GM15510 (cell line): ENCODE measurements around the gene SGSM2.
A peak's percentile ranks its signal among the peaks of the same experiment; 100 is the strongest.

Experiments
- POLR2A ChIP-seq: IDR thresholded peaks from 3 replicates; pipeline ENCODE4 v1.6.1; 2011; ENCODE audit warnings: borderline replicate concordance; ENCODE audit not compliant: insufficient read length; ENCODE audit errors: extremely low read depth

The SGSM2 gene

DNA sequence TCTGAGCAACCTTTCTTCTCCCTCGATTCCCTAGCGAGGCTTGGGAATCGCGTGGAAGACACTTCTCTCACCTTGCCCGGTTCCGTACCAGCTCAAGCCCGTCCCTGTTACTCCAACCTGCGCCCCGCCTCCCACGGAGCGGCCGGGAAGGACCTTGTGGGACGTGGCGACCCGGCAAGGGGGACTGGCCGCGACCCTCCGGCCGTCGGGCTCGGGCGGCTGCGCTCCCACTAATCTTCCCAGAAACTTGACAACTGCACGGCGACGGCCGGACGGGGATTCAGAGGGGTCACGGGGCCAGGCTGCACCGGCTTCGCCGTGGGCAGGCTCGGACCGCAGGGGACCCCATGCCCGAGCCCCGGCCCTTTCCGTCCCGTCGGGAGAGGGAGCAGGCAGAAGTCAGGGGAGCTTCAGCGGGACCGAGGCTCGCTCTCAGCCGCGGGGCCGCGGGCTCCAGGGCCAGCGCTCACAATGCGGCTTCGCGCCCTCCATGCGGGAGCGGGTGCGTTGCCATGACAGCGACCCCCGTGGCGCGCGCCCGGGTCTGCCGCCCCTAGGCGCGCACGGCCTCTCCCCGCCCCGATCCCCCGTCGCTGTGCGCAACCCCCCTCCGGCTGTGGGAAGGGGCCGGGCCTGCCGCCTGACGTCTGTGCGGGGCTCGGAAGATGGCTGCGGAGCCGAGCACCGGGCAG lies at the start of gene SGSM2:
Gene SGSM2, plus strand, starts transcription at position 650 of the 692 bp plus-strand sequence. CDS start 188 bp downstream, outside the sequence.
- TF ChIP-seq POLR2A, result peak; percentile 18

DNA sequence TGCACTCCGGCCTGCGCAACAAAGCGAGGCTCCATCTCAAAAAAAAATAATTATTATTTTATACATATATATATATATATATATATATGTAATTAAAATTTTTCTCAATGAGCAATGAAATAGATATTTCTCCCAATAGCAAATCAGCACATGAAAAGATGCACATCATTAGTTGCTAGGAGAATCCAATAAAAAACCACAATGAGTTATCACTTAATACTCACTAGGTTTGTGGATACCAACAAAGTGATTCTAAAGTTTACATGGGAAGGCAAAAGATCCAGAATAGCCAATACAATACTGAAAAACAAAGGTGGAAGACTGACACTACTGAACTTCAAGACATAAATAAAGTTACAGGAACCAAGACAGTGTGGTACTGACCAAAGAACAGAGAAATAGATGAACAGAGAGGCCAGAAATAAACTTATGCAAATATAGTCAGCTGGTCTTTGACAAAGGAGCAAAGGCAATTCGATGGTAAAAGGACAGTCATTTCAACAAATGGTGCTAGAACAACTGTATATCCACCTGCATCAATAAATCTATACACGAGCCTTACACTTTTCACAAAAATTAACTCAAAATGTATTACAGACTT lies 47.3 kb upstream of the SGSM2 start:
- TF ChIP-seq POLR2A, result no peak

- TF ChIP-seq POLR2A, result no peak
Measured at GRCh38 chr17:2292100-2292499, 45.2 kb upstream of the SGSM2 start.

GRCh38 chr17:2295575-2295974 lies 41.7 kb upstream of the SGSM2 start:
- TF ChIP-seq POLR2A, result no peak

- TF ChIP-seq POLR2A, result no peak
Measured at GRCh38 chr17:2297023-2297422, 40.3 kb upstream of the SGSM2 start.

GRCh38 chr17:2299136-2299535 lies 38.2 kb upstream of the SGSM2 start:
- TF ChIP-seq POLR2A, result no peak

DNA sequence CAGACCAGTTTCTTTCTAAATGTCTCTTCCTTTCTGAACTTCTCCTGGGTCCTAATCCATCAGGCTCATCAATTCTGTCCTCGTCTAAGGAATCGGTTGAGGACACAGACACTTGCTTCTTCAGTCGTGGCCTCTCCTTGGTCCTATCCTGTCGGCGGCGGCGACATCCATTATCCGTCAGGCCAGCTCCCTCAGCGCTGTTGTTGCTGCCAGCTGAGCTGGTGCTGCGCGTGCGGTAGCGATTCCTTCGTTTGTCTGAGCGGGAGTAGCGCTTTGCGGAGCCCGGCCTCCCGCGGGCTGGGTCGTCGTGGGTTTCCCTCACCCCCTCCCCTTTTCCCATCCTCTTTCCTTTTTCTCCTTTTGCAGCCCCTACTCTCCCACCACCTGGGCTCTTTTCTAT lies 37.5 kb upstream of the SGSM2 start:
- TF ChIP-seq POLR2A, result no peak

DNA sequence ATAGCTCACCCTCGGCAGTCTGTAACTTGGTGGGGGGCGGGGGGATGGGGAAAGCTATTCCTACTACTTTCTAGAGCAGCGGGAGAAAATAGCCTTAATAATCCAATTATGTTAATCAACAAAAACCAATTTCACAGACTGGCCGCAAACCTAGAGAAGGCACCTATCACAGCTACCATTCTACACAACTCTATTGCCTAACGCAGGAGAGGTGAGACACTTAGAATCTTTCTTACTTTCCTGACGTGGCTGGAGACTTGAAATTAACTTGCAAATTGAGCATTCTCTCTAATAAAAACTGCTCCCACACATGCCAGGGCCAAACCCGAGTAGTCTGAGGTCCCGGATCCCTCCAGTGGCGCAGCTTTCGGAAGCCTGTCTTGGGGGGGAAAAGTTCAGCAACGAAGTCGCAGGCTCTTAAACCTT lies 34.5 kb upstream of the SGSM2 start:
- TF ChIP-seq POLR2A, result no peak

DNA sequence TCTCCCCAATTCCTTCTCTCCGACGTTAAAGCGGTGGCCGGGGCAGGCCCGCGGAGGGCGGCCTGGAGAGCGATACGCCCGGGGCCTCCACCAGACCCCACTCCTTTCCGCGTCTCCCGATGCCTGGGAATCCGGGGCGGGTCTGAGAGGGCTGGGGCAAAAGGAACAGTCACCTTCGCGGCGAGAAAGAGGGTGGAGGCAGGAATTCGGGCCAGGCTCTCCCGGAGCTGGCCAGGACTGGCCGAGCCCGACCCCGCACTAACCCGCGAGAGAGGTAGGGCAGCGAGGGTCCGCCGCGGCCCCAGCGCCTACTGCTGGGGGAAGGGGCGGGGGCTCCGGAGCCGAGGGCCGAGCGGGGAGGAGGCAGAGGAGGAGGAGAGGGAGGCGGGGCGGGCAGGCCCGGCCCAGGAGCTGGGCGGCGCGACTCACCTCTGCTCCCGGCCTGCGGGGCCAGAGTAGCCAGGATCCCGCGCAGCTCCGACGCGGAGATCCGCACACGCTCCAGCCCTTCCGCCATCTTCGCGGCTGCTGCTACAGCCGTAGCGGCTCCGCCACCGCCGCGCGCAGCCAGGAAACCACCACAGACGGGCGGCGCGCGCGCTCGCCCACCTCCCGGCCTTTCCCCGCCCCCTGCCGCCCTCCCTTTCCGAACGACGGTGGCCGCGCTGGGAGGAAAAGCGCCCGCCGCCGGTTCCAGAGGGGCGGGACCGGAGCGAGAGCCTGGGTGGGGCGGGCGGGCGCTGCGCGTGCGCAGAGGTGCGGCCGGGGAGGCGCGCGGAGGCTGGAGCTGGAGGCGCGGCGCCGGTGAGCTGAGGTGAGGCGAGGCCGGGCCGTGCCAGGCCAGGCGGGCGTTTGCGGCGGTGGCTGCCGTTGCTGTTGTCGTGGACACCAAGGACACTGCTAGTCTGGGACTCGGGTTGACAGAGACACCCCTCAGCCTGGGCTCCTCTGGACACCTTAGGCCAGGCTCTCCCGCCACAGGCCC lies 33.8 kb upstream of the SGSM2 start, which contains the start of the genes SMG6 and SRR:
Gene SMG6, minus strand, starts transcription at position 582 of the 985 bp plus-strand sequence. Its CDS starts 65 bp downstream, at position 517.
Gene SRR, plus strand, starts transcription at position 747 of the 985 bp plus-strand sequence. CDS start 11,611 bp downstream, outside the sequence.
- peak; percentile 86 for TF ChIP-seq POLR2A

- no peak for TF ChIP-seq POLR2A
Measured at GRCh38 chr17:2304931-2305330, 32.4 kb upstream of the SGSM2 start.

- no peak for TF ChIP-seq POLR2A
Measured at GRCh38 chr17:2309338-2310154, 27.8 kb upstream of the SGSM2 start.

DNA sequence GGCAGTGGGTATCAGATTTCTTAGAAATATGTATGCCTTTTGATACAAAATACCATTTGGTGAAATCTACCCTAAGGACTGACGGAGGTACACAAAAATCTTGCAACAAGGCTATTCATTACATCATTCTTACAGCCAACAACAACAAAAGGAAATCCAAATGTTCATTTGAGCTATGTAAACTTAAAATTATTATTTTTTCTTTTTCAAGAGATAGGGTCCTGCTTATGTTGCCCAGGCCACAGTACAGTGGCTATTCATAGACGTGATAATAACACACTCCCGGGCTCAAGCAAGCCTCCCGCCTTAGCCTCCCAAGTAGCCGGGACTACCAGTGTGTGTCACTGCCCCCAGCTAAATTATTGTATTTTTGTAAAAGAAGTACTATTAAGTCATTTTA lies 24.6 kb upstream of the SGSM2 start:
- TF ChIP-seq POLR2A, result no peak

DNA sequence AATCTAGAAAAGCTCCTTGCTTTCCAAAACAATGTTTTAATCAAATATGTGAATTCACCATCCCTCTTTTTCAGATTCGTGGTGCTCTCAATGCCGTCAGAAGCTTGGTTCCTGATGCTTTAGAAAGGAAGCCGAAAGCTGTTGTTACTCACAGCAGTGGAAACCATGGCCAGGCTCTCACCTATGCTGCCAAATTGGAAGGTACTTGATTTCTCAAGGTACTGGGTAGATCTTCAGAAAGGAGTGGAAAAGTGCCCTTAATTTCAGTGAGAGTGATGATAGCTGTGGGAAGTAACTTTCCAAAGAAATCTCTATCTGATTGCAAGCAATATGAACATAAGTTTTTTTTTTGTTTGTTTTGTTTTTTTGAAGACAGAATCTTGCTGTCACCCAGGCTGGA lies 19.5 kb upstream of the SGSM2 start:
- no peak for TF ChIP-seq POLR2A

DNA sequence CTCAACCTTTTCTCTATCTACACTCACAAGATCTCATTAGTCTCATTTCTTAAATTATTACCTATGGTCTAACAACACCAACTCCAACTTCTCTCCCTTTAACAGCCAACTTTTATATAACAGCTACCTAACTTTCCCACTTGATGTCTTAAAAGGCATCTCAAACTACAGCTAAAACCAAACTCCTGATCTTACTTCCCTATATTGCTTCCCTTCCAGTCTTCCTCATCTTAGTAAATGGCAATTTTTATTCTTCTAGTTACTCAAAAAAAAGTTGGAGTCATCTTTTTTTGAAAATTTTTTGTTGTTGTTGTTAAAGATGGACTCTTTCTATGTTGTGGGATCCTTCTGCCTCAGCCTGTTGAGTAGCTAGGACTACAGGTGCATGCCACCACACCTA lies 18.2 kb upstream of the SGSM2 start:
- no peak for TF ChIP-seq POLR2A
